ENCODE data around the gene SEZ6L2. TPM values are rescaled to one million over a fixed set of nuclear protein-coding genes. Genes with fewer than 3 reads are reported as not detected.

The SEZ6L2 gene
- total and polyA plus RNA-seq, 2 experiments from 2014 or later = 18.0 to 71.9 TPM

- TF ChIP-seq, protein P1, sequence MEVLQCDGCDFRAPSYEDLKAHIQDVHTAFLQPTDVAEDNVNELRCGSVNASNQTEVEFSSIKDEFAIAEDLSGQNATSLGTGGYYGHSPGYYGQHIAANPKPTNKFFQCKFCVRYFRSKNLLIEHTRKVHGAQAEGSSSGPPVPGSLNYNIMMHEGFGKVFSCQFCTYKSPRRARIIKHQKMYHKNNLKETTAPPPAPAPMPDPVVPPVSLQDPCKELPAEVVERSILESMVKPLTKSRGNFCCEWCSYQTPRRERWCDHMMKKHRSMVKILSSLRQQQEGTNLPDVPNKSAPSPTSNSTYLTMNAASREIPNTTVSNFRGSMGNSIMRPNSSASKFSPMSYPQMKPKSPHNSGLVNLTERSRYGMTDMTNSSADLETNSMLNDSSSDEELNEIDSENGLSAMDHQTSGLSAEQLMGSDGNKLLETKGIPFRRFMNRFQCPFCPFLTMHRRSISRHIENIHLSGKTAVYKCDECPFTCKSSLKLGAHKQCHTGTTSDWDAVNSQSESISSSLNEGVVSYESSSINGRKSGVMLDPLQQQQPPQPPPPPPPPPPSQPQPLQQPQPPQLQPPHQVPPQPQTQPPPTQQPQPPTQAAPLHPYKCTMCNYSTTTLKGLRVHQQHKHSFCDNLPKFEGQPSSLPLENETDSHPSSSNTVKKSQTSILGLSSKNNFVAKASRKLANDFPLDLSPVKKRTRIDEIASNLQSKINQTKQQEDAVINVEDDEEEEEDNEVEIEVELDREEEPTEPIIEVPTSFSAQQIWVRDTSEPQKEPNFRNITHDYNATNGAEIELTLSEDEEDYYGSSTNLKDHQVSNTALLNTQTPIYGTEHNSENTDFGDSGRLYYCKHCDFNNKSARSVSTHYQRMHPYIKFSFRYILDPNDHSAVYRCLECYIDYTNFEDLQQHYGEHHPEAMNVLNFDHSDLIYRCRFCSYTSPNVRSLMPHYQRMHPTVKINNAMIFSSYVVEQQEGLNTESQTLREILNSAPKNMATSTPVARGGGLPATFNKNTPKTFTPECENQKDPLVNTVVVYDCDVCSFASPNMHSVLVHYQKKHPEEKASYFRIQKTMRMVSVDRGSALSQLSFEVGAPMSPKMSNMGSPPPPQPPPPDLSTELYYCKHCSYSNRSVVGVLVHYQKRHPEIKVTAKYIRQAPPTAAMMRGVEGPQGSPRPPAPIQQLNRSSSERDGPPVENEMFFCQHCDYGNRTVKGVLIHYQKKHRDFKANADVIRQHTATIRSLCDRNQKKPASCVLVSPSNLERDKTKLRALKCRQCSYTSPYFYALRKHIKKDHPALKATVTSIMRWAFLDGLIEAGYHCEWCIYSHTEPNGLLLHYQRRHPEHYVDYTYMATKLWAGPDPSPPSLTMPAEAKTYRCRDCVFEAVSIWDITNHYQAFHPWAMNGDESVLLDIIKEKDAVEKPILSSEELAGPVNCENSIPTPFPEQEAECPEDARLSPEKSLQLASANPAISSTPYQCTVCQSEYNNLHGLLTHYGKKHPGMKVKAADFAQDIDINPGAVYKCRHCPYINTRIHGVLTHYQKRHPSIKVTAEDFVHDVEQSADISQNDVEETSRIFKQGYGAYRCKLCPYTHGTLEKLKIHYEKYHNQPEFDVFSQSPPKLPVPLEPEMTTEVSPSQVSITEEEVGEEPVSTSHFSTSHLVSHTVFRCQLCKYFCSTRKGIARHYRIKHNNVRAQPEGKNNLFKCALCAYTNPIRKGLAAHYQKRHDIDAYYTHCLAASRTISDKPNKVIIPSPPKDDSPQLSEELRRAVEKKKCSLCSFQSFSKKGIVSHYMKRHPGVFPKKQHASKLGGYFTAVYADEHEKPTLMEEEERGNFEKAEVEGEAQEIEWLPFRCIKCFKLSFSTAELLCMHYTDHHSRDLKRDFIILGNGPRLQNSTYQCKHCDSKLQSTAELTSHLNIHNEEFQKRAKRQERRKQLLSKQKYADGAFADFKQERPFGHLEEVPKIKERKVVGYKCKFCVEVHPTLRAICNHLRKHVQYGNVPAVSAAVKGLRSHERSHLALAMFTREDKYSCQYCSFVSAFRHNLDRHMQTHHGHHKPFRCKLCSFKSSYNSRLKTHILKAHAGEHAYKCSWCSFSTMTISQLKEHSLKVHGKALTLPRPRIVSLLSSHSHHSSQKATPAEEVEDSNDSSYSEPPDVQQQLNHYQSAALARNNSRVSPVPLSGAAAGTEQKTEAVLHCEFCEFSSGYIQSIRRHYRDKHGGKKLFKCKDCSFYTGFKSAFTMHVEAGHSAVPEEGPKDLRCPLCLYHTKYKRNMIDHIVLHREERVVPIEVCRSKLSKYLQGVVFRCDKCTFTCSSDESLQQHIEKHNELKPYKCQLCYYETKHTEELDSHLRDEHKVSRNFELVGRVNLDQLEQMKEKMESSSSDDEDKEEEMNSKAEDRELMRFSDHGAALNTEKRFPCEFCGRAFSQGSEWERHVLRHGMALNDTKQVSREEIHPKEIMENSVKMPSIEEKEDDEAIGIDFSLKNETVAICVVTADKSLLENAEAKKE (CRISPR knock-in tag; IDR thresholded peaks at IDR 0.05) = no peak
- TF ChIP-seq ZNF114 (CRISPR knock-in tag; IDR thresholded peaks at IDR 0.05) (no peak), CREB1 (CRISPR knock-in tag; IDR thresholded peaks at IDR 0.05; ENCODE audit: low read depth) (no peak), JUNB (IDR thresholded peaks at IDR 0.05; ENCODE audit: unreplicated experiment) (no peak), EZH2phosphoT487 (IDR thresholded peaks at IDR 0.05; ENCODE audit: unreplicated experiment) (no peak), STAT1 (IDR thresholded peaks at IDR 0.05; ENCODE audit: unreplicated experiment) (no peak), CTCF (conservative IDR thresholded peaks at IDR 0.05; ENCODE audit: low read depth in 2 of 2) (no peak)
- TF ChIP-seq, protein P2, sequence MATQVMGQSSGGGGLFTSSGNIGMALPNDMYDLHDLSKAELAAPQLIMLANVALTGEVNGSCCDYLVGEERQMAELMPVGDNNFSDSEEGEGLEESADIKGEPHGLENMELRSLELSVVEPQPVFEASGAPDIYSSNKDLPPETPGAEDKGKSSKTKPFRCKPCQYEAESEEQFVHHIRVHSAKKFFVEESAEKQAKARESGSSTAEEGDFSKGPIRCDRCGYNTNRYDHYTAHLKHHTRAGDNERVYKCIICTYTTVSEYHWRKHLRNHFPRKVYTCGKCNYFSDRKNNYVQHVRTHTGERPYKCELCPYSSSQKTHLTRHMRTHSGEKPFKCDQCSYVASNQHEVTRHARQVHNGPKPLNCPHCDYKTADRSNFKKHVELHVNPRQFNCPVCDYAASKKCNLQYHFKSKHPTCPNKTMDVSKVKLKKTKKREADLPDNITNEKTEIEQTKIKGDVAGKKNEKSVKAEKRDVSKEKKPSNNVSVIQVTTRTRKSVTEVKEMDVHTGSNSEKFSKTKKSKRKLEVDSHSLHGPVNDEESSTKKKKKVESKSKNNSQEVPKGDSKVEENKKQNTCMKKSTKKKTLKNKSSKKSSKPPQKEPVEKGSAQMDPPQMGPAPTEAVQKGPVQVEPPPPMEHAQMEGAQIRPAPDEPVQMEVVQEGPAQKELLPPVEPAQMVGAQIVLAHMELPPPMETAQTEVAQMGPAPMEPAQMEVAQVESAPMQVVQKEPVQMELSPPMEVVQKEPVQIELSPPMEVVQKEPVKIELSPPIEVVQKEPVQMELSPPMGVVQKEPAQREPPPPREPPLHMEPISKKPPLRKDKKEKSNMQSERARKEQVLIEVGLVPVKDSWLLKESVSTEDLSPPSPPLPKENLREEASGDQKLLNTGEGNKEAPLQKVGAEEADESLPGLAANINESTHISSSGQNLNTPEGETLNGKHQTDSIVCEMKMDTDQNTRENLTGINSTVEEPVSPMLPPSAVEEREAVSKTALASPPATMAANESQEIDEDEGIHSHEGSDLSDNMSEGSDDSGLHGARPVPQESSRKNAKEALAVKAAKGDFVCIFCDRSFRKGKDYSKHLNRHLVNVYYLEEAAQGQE (IDR thresholded peaks at IDR 0.05; ENCODE audit: unreplicated experiment) = no peak
Measured at GRCh38 chr16:29830774-29831173, 68.6 kb downstream of the SEZ6L2 start (continued).

Measured in GM23338 (cell line).